NCI-H2107 treated with DMSO at 0.1 percent for 48 hours (cell line): Measurements from ENCODE around the gene ASB2.
A peak's percentile ranks its signal among the peaks of the same experiment; 100 is the strongest.

ENCODE experiments used
- DNase-seq: peaks from one replicate; lab custom pipeline; 2025; ENCODE audit not compliant: unreplicated experiment; lab: John Stamatoyannopoulos, UW

Gene ASB2

GRCh38 chr14:93906341-93907329 lies 69.7 kb downstream of the ASB2 start:
- DNase-seq: peak; percentile 59

- DNase-seq: no peak
Observed at GRCh38 chr14:93905623-93906022, 70.7 kb downstream of the ASB2 start.

- no peak for DNase-seq
Observed at GRCh38 chr14:93903342-93904184, 72.8 kb downstream of the ASB2 start.

GRCh38 chr14:93902619-93903307 lies 73.6 kb downstream of the ASB2 start:
- no peak for DNase-seq

- DNase-seq: no peak
Observed at GRCh38 chr14:93901813-93902212, 74.6 kb downstream of the ASB2 start.

- no peak for DNase-seq
Observed at GRCh38 chr14:93898731-93899130, 77.6 kb downstream of the ASB2 start.

- DNase-seq: no peak
Observed at GRCh38 chr14:93898081-93898611, 78.2 kb downstream of the ASB2 start.

- DNase-seq: no peak
Observed at GRCh38 chr14:93897476-93897845, 78.9 kb downstream of the ASB2 start.

GRCh38 chr14:93895023-93895604 lies 81.3 kb downstream of the ASB2 start:
- DNase-seq: no peak

- DNase-seq: no peak
Observed at GRCh38 chr14:93893661-93894261, 82.6 kb downstream of the ASB2 start.

- DNase-seq: peak; percentile 26
Observed at GRCh38 chr14:93892923-93893558, 83.3 kb downstream of the ASB2 start.

- DNase-seq: no peak
Observed at GRCh38 chr14:93892505-93892839, 83.9 kb downstream of the ASB2 start.

- DNase-seq: no peak
Observed at GRCh38 chr14:93891756-93892504, 84.4 kb downstream of the ASB2 start.

- DNase-seq: no peak
Observed at GRCh38 chr14:93889739-93890483, 86.5 kb downstream of the ASB2 start.

GRCh38 chr14:93888995-93889394 lies 87.4 kb downstream of the ASB2 start:
- DNase-seq: no peak

- DNase-seq: no peak
Observed at GRCh38 chr14:93884950-93885349, 91.4 kb downstream of the ASB2 start.
